Suprapubic skin (tissue), 4 donors: Measurements from ENCODE around the gene GJC1.

ENCODE experiments used
- EP300 ChIP-seq: sonication (generic); formaldehyde crosslinking; IDR thresholded peaks from one replicate; pipeline ENCODE4 v1.6.1; 2017; ENCODE audit warnings: antibody characterized with exemption
- POLR2AphosphoS5 ChIP-seq, 3 donors: sonication (generic); formaldehyde crosslinking; IDR thresholded peaks; one replicate each; pipeline ENCODE4 v1.6.1; 2017; ENCODE audit warnings: antibody characterized with exemption in 3 of 3
- TF ChIP-seq, protein P1 (sequence below), 2 donors: fragments of 200-600 bp in 1 of 2; fragments of 450-650 bp in 1 of 2; sonication (generic) in 1 of 2; IDR thresholded peaks; one replicate each; pipeline ENCODE4 v1.5.1; 2016 to 2019; ENCODE audit warnings: antibody characterized with exemption in 2 of 2, mild to moderate bottlenecking in 1 of 2, moderate library complexity in 1 of 2

DNA sequence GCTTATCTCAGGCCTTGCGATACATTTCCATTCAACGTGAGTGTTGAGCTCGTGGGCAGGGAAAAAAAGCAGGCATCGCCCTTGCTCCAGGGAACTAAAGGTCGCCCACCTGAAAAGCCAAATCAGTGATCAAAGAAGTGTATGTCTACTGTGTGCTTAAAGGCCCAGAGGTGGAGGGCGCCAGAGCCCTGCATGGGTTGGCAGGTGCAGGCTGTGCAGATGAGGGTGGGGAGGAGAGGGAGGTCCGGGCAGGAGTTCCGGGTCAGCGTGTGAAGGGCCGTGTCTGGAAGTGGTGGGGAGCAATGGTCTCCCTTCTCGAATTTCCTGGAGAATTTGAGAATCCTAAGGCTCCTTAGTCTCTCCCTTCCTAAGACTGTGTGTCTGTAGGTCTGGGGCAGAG, 64.1 kb downstream of the GJC1 start:
- TF ChIP-seq EP300 (no peak), POLR2AphosphoS5 (IDR thresholded peaks at IDR 0.05) (no peak)
- TF ChIP-seq, protein P1, sequence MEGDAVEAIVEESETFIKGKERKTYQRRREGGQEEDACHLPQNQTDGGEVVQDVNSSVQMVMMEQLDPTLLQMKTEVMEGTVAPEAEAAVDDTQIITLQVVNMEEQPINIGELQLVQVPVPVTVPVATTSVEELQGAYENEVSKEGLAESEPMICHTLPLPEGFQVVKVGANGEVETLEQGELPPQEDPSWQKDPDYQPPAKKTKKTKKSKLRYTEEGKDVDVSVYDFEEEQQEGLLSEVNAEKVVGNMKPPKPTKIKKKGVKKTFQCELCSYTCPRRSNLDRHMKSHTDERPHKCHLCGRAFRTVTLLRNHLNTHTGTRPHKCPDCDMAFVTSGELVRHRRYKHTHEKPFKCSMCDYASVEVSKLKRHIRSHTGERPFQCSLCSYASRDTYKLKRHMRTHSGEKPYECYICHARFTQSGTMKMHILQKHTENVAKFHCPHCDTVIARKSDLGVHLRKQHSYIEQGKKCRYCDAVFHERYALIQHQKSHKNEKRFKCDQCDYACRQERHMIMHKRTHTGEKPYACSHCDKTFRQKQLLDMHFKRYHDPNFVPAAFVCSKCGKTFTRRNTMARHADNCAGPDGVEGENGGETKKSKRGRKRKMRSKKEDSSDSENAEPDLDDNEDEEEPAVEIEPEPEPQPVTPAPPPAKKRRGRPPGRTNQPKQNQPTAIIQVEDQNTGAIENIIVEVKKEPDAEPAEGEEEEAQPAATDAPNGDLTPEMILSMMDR (IDR thresholded peaks at IDR 0.05), result no peak
